Nephron (organoid): ENCODE results near the gene PAX7.
A peak's percentile ranks its signal among the peaks of the same experiment; 100 is the strongest.
"Not testable (repeated sequence)": the region's sequence is repeated elsewhere in the genome, so short reads cannot be mapped to it uniquely, and the experiment has no call there.

Experiments
- H3K27ac Mint-ChIP-seq, 3 experiments: 2 replicates each; pipeline ENCODE4 v1.8.0; 2020; ENCODE audit warnings: mixed read lengths in 3 of 3, mild to moderate bottlenecking in 2 of 3, moderate library complexity in 1 of 3
- H3K27me3 Mint-ChIP-seq: 2 replicates; pipeline ENCODE4 v1.8.0; 2021; ENCODE audit warnings: low read depth, mild to moderate bottlenecking, moderate library complexity, mixed read lengths
- H3K36me3 Mint-ChIP-seq: 2 replicates; pipeline ENCODE4 v1.8.0; 2020; ENCODE audit warnings: low read depth, mixed read lengths
- H3K4me1 Mint-ChIP-seq: 2 replicates; pipeline ENCODE4 v1.8.0; 2020; ENCODE audit warnings: mixed read lengths
- H3K4me3 Mint-ChIP-seq, 3 experiments: 2 replicates each; pipeline ENCODE4 v1.8.0; 2020; ENCODE audit warnings: mild to moderate bottlenecking in 3 of 3, mixed read lengths in 3 of 3, moderate library complexity in 2 of 3
- H3K9me3 Mint-ChIP-seq: 2 replicates; pipeline ENCODE4 v1.8.0; 2020; ENCODE audit warnings: mixed read lengths
- CTCF ChIP-seq, 3 experiments: fragments of 200-600 bp; sonication (generic); IDR thresholded peaks; one replicate each; pipeline ENCODE4 v1.5.0; 2021; ENCODE audit warnings: antibody characterized with exemption in 3 of 3; ENCODE audit not compliant: unreplicated experiment in 3 of 3

The PAX7 gene

GRCh38 chr1:18691648-18692047, 61.0 kb downstream of the PAX7 start:
- TF ChIP-seq CTCF (IDR thresholded peaks at IDR 0.05; ENCODE audit: unreplicated experiment in 3 of 3) = no peak
- H3K4me1 Mint-ChIP-seq = peaks cover 26% of the 10 kb centered on the region
- H3K4me3 Mint-ChIP-seq = no peak overlapping the region
- peak overlapping the region in 2 of 3 experiments; percentile 17 to 69 for H3K27ac Mint-ChIP-seq
- peaks cover 58% of the 10 kb centered on the region for H3K27me3 Mint-ChIP-seq
- no peaks in the 10 kb centered on the region for H3K9me3 Mint-ChIP-seq
- H3K36me3 Mint-ChIP-seq = no peaks in the 10 kb centered on the region

GRCh38 chr1:18693256-18694098, 62.8 kb downstream of the PAX7 start:
- Mint-ChIP-seq H3K9me3 (no peaks in the 10 kb centered on the region), H3K4me3 (peak overlapping the region in 1 of 3 experiments; percentile 50), H3K4me1 (peaks cover 26% of the 10 kb centered on the region), H3K27me3 (peaks cover 76% of the 10 kb centered on the region), H3K36me3 (no peaks in the 10 kb centered on the region), H3K27ac (peak overlapping the region; percentile 70 to 77 (median 71))
- TF ChIP-seq CTCF (IDR thresholded peaks at IDR 0.05; ENCODE audit: unreplicated experiment in 3 of 3) = no peak

GRCh38 chr1:18694289-18694688, 63.6 kb downstream of the PAX7 start:
- peaks cover 26% of the 10 kb centered on the region for H3K4me1 Mint-ChIP-seq
- H3K9me3 Mint-ChIP-seq, H3K4me3 Mint-ChIP-seq, H3K36me3 Mint-ChIP-seq, H3K27ac Mint-ChIP-seq: not testable (repeated sequence)
- H3K27me3 Mint-ChIP-seq = peaks cover 79% of the 10 kb centered on the region

GRCh38 chr1:18697541-18697940, 66.9 kb downstream of the PAX7 start:
- Mint-ChIP-seq H3K9me3 (no peaks in the 10 kb centered on the region), H3K36me3 (no peaks in the 10 kb centered on the region), H3K4me3 (no peak overlapping the region), H3K27me3 (peaks cover 76% of the 10 kb centered on the region), H3K4me1 (peaks cover 13% of the 10 kb centered on the region), H3K27ac (no peak overlapping the region)
- TF ChIP-seq CTCF (IDR thresholded peaks at IDR 0.05; ENCODE audit: unreplicated experiment in 3 of 3) = no peak

- peaks cover 74% of the 10 kb centered on the region for H3K27me3 Mint-ChIP-seq
- H3K27ac Mint-ChIP-seq = no peak overlapping the region
- H3K36me3 Mint-ChIP-seq = no peaks in the 10 kb centered on the region
- no peak for TF ChIP-seq CTCF (IDR thresholded peaks at IDR 0.05; ENCODE audit: unreplicated experiment in 3 of 3)
- peaks cover 8% of the 10 kb centered on the region for H3K4me1 Mint-ChIP-seq
- no peak overlapping the region for H3K4me3 Mint-ChIP-seq
- no peaks in the 10 kb centered on the region for H3K9me3 Mint-ChIP-seq
Observed at GRCh38 chr1:18700530-18700929, 69.9 kb downstream of the PAX7 start.

GRCh38 chr1:18701183-18701582, 70.5 kb downstream of the PAX7 start:
- peaks cover 11% of the 10 kb centered on the region for H3K4me1 Mint-ChIP-seq
- H3K4me3 Mint-ChIP-seq = no peak overlapping the region
- no peak for TF ChIP-seq CTCF (IDR thresholded peaks at IDR 0.05; ENCODE audit: unreplicated experiment in 3 of 3)
- no peak overlapping the region for H3K27ac Mint-ChIP-seq
- H3K9me3 Mint-ChIP-seq = no peaks in the 10 kb centered on the region
- H3K36me3 Mint-ChIP-seq = no peaks in the 10 kb centered on the region
- peaks cover 74% of the 10 kb centered on the region for H3K27me3 Mint-ChIP-seq
